ENCODE measurements around the gene POLR3E.
"Not testable (repeated sequence)": the region's sequence is repeated elsewhere in the genome, so short reads cannot be mapped to it uniquely, and the experiment has no call there.

POLR3E gene

GRCh38 chr16:22360963-22361659, 63.9 kb downstream of the POLR3E start:
- DNase-seq: no peak

GRCh38 chr16:22364241-22364640, 67.0 kb downstream of the POLR3E start:
- no peak for DNase-seq

- no peak for DNase-seq
Observed at GRCh38 chr16:22366371-22366770, 69.2 kb downstream of the POLR3E start.

- DNase-seq: no peak
Observed at GRCh38 chr16:22366889-22367288, 69.7 kb downstream of the POLR3E start.

GRCh38 chr16:22368200-22368826, 71.1 kb downstream of the POLR3E start:
- DNase-seq: not testable (repeated sequence)

- no peak for DNase-seq
Observed at GRCh38 chr16:22369221-22369811, 72.1 kb downstream of the POLR3E start.

DNA sequence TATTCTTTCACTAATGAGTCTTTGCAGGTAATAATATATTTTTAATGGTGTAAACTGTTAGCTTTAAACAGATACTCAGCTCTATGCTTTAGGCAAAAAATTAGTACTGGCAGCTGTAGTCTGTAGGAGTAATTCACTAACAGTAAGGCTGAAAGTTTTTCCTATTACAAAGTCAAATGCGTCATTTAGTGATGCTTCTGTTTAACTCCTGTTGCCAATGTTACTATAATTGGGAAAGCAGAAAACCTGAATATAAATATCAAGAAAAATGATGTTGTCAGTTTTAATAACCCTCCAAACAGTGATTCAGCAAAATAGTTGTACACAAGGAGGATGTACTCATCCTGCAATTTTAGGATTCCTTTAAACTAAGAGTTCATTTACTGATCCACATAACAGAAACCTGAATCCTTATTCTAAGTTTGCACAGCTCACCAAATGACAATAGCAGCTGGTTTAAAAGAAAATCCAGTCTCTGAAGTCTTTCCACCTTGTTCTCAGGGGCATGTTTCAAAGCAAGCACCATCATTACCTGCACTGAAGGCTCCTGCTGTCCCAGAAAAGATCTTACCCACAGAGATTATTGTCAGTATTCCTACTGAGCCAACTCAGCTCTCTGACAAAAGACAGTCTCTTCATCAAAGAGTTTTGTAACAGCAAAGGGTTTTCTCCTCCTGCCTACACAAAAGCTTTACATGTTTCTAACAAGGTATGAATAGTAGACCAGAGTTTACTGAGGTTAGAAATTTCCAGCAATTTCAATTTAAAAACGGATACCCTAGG, 73.0 kb downstream of the POLR3E start:
- no peak for DNase-seq

- DNase-seq: no peak
Observed at GRCh38 chr16:22372882-22373661, 75.9 kb downstream of the POLR3E start.

- peak in 20 of 51 donors; percentile 1 to 38 (median 10) for DNase-seq
Observed at GRCh38 chr16:22373662-22374310, 76.6 kb downstream of the POLR3E start.

DNA sequence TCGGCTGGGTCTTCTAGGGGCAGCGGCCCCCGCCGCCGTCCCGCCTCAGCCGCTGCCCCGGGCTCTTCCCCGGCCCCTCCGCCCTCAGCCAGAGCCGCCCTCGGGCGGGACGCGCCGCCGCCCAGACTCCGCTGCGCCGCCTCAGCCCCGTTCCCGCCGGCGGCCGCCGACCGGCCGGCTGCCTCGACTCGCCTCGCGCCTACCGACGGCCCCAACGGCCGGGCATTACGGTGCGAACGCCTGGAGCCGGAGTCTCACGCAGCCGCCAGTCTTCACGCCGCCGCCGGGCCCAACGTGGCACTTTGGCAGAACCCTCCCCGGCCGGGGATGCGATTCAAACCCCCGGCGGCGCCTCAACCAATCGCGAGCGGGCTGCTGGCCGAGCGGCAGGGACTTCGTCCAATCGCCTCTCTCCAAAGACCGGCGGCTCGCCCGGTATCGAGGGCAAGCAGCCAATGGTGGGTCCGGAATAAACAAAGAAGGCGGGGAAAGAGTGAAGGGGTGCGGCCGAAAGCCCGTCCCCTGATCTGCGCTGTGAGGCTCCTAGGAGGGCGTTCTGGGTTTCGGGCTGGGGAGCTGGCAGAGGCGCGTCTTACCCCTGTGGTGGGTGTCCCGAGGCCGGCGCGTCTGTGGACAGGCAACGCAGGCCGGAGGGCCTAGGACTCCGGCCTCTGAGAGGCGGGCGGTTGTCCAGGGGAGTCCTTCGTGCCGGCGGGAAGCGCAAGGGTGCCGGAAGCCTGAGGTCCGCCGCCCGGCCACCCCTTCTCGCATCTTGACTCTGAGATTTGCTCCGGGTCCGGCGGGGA, 77.3 kb downstream of the POLR3E start, which contains the start of gene CDR2:
TSS of gene CDR2 (minus strand) at position 309 of the 806 bp plus-strand sequence. CDS start 310 bp downstream, outside the sequence.
- DNase-seq: peak; percentile 31 to 98 (median 94)

DNA sequence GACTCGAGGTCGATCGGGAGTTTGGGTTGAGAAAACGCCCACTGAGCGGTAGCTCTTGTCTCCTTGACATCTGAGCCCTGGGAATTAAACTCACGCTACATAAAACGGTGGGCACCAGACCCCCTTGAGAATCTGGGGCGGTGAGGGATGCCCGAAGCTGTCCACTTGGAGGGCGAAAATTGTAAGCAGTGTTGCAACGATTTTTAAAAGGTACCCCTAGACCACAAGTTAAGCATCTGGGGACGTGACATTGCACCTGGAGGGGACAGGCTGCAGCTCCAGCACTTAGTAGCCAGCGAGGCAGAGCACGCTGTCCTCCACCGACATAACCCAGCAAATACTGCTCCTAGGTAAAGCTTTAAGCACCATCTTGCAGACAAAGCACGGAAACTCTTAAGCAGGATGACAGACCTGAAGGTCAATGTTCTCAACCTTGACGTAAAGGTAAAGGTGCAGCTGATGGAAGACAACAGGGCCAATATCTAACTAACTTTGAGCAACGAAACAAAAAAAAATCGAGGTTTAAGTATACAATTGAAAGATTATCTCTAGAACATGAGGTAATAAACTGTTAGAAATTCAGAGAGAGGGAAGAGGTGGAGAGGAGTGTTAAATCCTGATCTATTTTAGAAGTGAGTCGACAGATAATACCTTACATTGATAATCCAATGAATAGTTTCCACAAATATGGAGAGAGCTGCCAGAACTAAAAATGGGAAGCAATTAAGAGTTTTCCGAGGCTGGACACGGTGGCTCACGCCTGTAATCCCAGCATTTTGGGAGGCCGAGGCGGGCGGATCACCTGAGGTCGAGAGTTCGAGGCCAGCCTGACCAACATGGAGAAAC, 78.1 kb downstream of the POLR3E start:
- peak in 4 of 51 donors; percentile 9 to 36 (median 22) for DNase-seq

DNA sequence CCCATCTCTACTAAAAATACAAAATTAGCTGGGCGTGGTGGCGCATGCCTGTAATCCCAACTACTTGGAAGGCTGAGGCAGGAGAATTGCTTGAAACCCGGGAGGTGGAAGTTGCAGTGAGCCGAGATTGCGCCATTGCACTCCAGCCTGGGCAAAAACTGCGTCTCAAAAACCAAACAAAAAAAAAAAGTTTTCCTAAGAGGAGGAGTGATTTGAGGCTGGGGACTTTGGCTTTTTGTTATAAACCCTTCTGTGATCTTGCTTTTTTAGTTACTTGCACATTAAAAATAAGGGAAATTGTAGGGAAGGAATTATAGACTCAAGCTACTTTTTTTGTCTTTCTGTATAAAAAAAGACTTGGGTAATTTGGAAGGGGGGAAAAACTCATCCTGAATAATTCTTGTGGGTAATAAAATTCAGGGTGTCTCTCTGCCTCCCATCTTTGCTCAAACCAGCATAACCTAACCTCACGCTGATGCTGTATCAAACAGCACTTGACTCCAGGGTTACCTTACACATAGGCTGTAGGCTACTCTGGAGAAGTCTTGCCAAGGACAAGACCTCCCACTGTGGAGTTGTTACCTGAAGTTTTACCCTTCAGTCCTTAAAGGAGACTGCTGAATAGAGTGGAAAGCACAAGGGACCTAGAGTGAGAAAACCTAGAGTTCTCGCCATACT, 78.9 kb downstream of the POLR3E start:
- no peak for DNase-seq

- no peak for DNase-seq
Observed at GRCh38 chr16:22379656-22380055, 82.4 kb downstream of the POLR3E start.

DNA sequence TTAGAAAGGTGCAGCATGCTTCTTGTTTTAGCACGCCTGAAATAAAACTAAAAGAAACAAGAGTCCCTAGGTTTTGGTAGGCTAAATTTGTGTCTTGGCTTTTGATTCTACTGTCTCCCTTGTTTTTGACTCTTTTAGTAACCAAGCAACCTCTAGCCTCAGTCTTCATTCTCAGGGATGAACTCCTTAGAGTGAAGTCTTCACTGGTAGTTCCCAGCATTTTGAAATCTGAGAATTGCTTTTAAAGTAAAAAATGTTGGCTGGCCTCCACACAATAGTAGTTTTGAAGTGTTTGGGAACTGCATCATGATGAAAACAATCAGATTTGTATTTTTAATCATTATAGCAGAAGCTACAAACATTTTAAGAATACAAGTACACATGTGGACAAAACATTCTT, 83.3 kb downstream of the POLR3E start:
- no peak for DNase-seq

GRCh38 chr16:22381392-22381791, 84.2 kb downstream of the POLR3E start:
- DNase-seq: no peak

DNA sequence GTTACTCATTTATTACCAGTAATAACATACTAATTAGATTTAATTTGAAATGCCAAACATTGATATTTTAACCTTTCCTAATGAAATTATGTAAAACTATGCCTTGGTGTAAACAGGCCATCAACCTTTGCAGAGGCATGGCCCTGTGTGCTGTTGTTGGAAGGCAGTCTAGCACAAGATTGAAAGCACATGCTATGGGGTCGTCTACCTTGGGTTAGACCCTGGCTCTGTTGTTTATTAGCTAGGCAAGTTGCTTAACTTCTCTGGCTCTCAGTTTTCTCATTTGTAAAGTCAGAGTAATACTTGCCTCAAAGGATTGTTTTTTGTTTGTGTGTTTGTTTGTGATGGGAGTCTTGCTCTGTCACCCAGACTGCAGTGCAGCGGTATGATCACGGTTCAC, 86.6 kb downstream of the POLR3E start:
- DNase-seq: no peak
